Astrocyte (in vitro differentiated cells and primary cell): Measurements from ENCODE around the gene HAPSTR1. TPM values are rescaled to one million over a fixed set of nuclear protein-coding genes. Genes with fewer than 3 reads are reported as not detected.

ENCODE experiments used
- DNase-seq: peaks from one replicate; pipeline ENCODE4 v3.0.0-alpha.2; 2010; ENCODE audit warnings: low read depth
- FAIRE-seq: peaks from 2 replicates; lab custom pipeline; 2011; peaks lifted over from hg19 to GRCh38; lab: Jason Lieb, UNC
- H2AFZ ChIP-seq: 2 replicates; pipeline ENCODE4 v1.6.0; 2012; ENCODE audit warnings: low read depth, low read length, inconsistent platforms
- H3K27ac ChIP-seq: 2 replicates; pipeline ENCODE4 v1.5.1; 2011; ENCODE audit warnings: low read depth, low read length, inconsistent platforms
- H3K27me3 ChIP-seq: 2 replicates; pipeline ENCODE4 v1.6.0; 2011; ENCODE audit warnings: low read length, inconsistent platforms; ENCODE audit not compliant: insufficient read depth
- H3K36me3 ChIP-seq: 2 replicates; pipeline ENCODE4 v1.5.1; 2011; ENCODE audit warnings: low read length, inconsistent platforms; ENCODE audit not compliant: insufficient read depth
- H3K4me1 ChIP-seq: 2 replicates; pipeline ENCODE4 v1.5.1; 2011; ENCODE audit warnings: low read length, inconsistent platforms; ENCODE audit not compliant: insufficient read depth
- H3K4me2 ChIP-seq: 2 replicates; pipeline ENCODE4 v1.6.0; 2012; ENCODE audit warnings: low read length, inconsistent platforms
- H3K4me3 ChIP-seq: 2 replicates; pipeline ENCODE4 v1.5.1; 2011; ENCODE audit warnings: low read depth, mild to moderate bottlenecking, low read length, inconsistent platforms; ENCODE audit not compliant: insufficient read depth
- H3K79me2 ChIP-seq: 2 replicates; pipeline ENCODE4 v1.6.0; 2012; ENCODE audit warnings: mild to moderate bottlenecking, low read length, inconsistent platforms; ENCODE audit not compliant: insufficient read depth
- H3K9ac ChIP-seq: 2 replicates; pipeline ENCODE4 v1.6.0; 2012; ENCODE audit warnings: mild to moderate bottlenecking, low read length, inconsistent platforms
- H3K9me3 ChIP-seq: 2 replicates; pipeline ENCODE4 v1.5.1; 2012; ENCODE audit warnings: low read depth, mild to moderate bottlenecking, low read length, inconsistent platforms; ENCODE audit not compliant: insufficient read depth
- H4K20me1 ChIP-seq: 2 replicates; pipeline ENCODE4 v1.6.0; 2012; ENCODE audit warnings: low read length, inconsistent platforms; ENCODE audit not compliant: insufficient read depth
- H3K27ac Mint-ChIP-seq: one replicate; pipeline ENCODE4 v1.8.0; 2021; ENCODE audit warnings: mild to moderate bottlenecking, mixed read lengths; ENCODE audit not compliant: unreplicated experiment
- H3K27me3 Mint-ChIP-seq: one replicate; pipeline ENCODE4 v1.8.0; 2021; ENCODE audit warnings: low read depth, mixed read lengths; ENCODE audit not compliant: unreplicated experiment
- H3K36me3 Mint-ChIP-seq: one replicate; pipeline ENCODE4 v1.8.0; 2021; ENCODE audit warnings: low read depth, mixed read lengths; ENCODE audit not compliant: unreplicated experiment
- H3K4me1 Mint-ChIP-seq: one replicate; pipeline ENCODE4 v1.8.0; 2021; ENCODE audit warnings: low read depth, mixed read lengths; ENCODE audit not compliant: unreplicated experiment
- H3K4me3 Mint-ChIP-seq: one replicate; pipeline ENCODE4 v1.8.0; 2021; ENCODE audit warnings: mild to moderate bottlenecking, moderate library complexity, mixed read lengths; ENCODE audit not compliant: unreplicated experiment
- H3K9me3 Mint-ChIP-seq: one replicate; pipeline ENCODE4 v1.8.0; 2021; ENCODE audit warnings: mild to moderate bottlenecking, mixed read lengths; ENCODE audit not compliant: unreplicated experiment
- EZH2 ChIP-seq: IDR thresholded peaks from 2 replicates; pipeline ENCODE4 v1.6.1; 2012; ENCODE audit warnings: mild to moderate bottlenecking, low read length, inconsistent platforms; ENCODE audit not compliant: insufficient read depth
- total RNA-seq: library from RNA; stranded (reverse); gene quantifications from 2 replicates; pipeline ENCODE4 v1.2.1, GENCODE V29; 2021
- TF ChIP-seq, protein P1 (sequence below): IDR thresholded peaks from 2 replicates; pipeline ENCODE4 v1.5.1; 2011; ENCODE audit warnings: low read depth, mild to moderate bottlenecking, inconsistent platforms, low read length, moderate library complexity; ENCODE audit not compliant: insufficient read depth

HAPSTR1 gene
- total RNA-seq, 1 donor from 2014 or later = 99.5 TPM

DNA sequence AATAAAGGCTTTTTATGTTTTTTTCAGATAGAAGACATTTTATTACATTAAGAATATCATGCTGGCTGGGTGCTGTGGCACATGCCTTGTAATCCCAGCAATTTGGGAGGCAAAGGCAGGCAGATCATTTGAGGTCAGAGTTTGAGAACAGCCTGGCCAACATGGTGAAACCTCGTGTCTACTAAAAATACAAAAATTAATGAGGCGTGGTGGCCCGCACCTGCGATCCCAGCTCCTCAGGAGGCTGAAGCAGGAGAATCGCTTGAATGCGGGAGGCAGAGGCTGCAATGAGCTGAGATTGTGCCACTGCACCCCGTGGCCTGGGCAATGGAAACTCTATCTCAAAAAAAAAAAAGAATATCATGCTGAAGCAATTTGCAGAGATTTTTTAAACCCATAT lies 29.1 kb upstream of the HAPSTR1 start:
- peaks cover 1% of the 10 kb centered on the region for H3K4me1 Mint-ChIP-seq
- H3K36me3 Mint-ChIP-seq = no peaks in the 10 kb centered on the region
- Histone ChIP-seq H3K27me3 (no peaks in the 10 kb centered on the region), H3K9me3 (no peaks in the 10 kb centered on the region), H3K4me3 (no peak overlapping the region), H3K4me2 (no peak overlapping the region), H4K20me1 (no peaks in the 10 kb centered on the region), H2AFZ (no peak overlapping the region), H3K27ac (no peak overlapping the region), H3K36me3 (no peaks in the 10 kb centered on the region), H3K79me2 (no peaks in the 10 kb centered on the region), H3K9ac (no peak overlapping the region), H3K4me1 (no peaks in the 10 kb centered on the region)
- no peak overlapping the region for H3K27ac Mint-ChIP-seq
- DNase-seq (no peak), FAIRE-seq (no peak)
- no peak overlapping the region for H3K4me3 Mint-ChIP-seq
- H3K9me3 Mint-ChIP-seq = no peaks in the 10 kb centered on the region
- TF ChIP-seq, protein P1, sequence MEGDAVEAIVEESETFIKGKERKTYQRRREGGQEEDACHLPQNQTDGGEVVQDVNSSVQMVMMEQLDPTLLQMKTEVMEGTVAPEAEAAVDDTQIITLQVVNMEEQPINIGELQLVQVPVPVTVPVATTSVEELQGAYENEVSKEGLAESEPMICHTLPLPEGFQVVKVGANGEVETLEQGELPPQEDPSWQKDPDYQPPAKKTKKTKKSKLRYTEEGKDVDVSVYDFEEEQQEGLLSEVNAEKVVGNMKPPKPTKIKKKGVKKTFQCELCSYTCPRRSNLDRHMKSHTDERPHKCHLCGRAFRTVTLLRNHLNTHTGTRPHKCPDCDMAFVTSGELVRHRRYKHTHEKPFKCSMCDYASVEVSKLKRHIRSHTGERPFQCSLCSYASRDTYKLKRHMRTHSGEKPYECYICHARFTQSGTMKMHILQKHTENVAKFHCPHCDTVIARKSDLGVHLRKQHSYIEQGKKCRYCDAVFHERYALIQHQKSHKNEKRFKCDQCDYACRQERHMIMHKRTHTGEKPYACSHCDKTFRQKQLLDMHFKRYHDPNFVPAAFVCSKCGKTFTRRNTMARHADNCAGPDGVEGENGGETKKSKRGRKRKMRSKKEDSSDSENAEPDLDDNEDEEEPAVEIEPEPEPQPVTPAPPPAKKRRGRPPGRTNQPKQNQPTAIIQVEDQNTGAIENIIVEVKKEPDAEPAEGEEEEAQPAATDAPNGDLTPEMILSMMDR = no peak
- no peak for TF ChIP-seq EZH2
- H3K27me3 Mint-ChIP-seq = no peaks in the 10 kb centered on the region

GRCh38 chr16:9065077-9065476 lies 26.4 kb upstream of the HAPSTR1 start:
- DNase-seq (no peak), FAIRE-seq (no peak)
- Histone ChIP-seq H3K4me2 (no peak overlapping the region), H3K27me3 (no peaks in the 10 kb centered on the region), H2AFZ (no peak overlapping the region), H3K27ac (no peak overlapping the region), H3K4me1 (peaks cover 7% of the 10 kb centered on the region), H3K79me2 (no peaks in the 10 kb centered on the region), H3K9me3 (peaks cover 4% of the 10 kb centered on the region), H3K9ac (no peak overlapping the region), H3K36me3 (no peaks in the 10 kb centered on the region), H3K4me3 (no peak overlapping the region), H4K20me1 (no peaks in the 10 kb centered on the region)
- Mint-ChIP-seq H3K27ac (no peak overlapping the region), H3K9me3 (peaks cover 3% of the 10 kb centered on the region), H3K27me3 (no peaks in the 10 kb centered on the region), H3K4me3 (no peak overlapping the region), H3K36me3 (no peaks in the 10 kb centered on the region), H3K4me1 (peaks cover 2% of the 10 kb centered on the region)
- TF ChIP-seq, protein P1 = no peak
- TF ChIP-seq EZH2 = no peak

GRCh38 chr16:9068886-9069285 lies 22.6 kb upstream of the HAPSTR1 start:
- peaks cover 3% of the 10 kb centered on the region for H3K9me3 Mint-ChIP-seq
- Histone ChIP-seq H3K27ac (peak overlapping the region; percentile 71), H3K4me1 (peaks cover 19% of the 10 kb centered on the region), H3K27me3 (no peaks in the 10 kb centered on the region), H3K4me2 (no peak overlapping the region), H3K36me3 (no peaks in the 10 kb centered on the region), H2AFZ (no peak overlapping the region), H3K4me3 (no peak overlapping the region), H3K79me2 (no peaks in the 10 kb centered on the region), H3K9ac (no peak overlapping the region), H4K20me1 (no peaks in the 10 kb centered on the region), H3K9me3 (peaks cover 4% of the 10 kb centered on the region)
- no peaks in the 10 kb centered on the region for H3K27me3 Mint-ChIP-seq
- no peak for TF ChIP-seq EZH2
- TF ChIP-seq, protein P1 = no peak
- no peaks in the 10 kb centered on the region for H3K36me3 Mint-ChIP-seq
- no peak for DNase-seq
- FAIRE-seq = no peak
- H3K4me1 Mint-ChIP-seq = peaks cover 12% of the 10 kb centered on the region
- peak overlapping the region; percentile 62 for H3K27ac Mint-ChIP-seq
- no peak overlapping the region for H3K4me3 Mint-ChIP-seq
